Osteocyte (in vitro differentiated cells): Measurements from ENCODE around the gene KCNJ1. TPM values are rescaled to one million over a fixed set of nuclear protein-coding genes. Genes with fewer than 3 reads are reported as not detected.

Experiments
- DNase-seq: peaks from one replicate; pipeline ENCODE4 v3.0.0; 2021; ENCODE audit warnings: mixed read lengths; ENCODE audit not compliant: unreplicated experiment; ENCODE audit errors: extremely low spot score
- H3K27ac Mint-ChIP-seq: one replicate; pipeline ENCODE4 v1.8.0; 2021; ENCODE audit warnings: mild to moderate bottlenecking, mixed read lengths; ENCODE audit not compliant: unreplicated experiment
- H3K27me3 Mint-ChIP-seq: one replicate; pipeline ENCODE4 v1.8.0; 2021; ENCODE audit warnings: mixed read lengths; ENCODE audit not compliant: unreplicated experiment
- H3K36me3 Mint-ChIP-seq: one replicate; pipeline ENCODE4 v1.8.0; 2021; ENCODE audit warnings: mixed read lengths; ENCODE audit not compliant: unreplicated experiment
- H3K4me1 Mint-ChIP-seq: one replicate; pipeline ENCODE4 v1.8.0; 2021; ENCODE audit warnings: mixed read lengths; ENCODE audit not compliant: unreplicated experiment
- H3K4me3 Mint-ChIP-seq: one replicate; pipeline ENCODE4 v1.8.0; 2021; ENCODE audit warnings: mild to moderate bottlenecking, moderate library complexity, mixed read lengths; ENCODE audit not compliant: unreplicated experiment
- H3K9me3 Mint-ChIP-seq: one replicate; pipeline ENCODE4 v1.8.0; 2021; ENCODE audit warnings: mixed read lengths; ENCODE audit not compliant: unreplicated experiment
- CTCF ChIP-seq: fragments of 200-600 bp; sonication (generic); IDR thresholded peaks from 2 replicates; pipeline ENCODE4 v1.5.0; 2021; ENCODE audit warnings: antibody characterized with exemption, mild to moderate bottlenecking, moderate library complexity
- total RNA-seq: library from RNA; stranded (reverse); gene quantifications from 2 replicates; pipeline ENCODE4 v1.2.1, GENCODE V29; 2021

The KCNJ1 gene
- total RNA-seq, 1 donor from 2014 or later, result not detected

GRCh38 chr11:128824191-128825049, 42.7 kb downstream of the KCNJ1 start:
- no peaks in the 10 kb centered on the region for H3K4me1 Mint-ChIP-seq
- H3K9me3 Mint-ChIP-seq, result no peaks in the 10 kb centered on the region
- H3K27me3 Mint-ChIP-seq, result no peaks in the 10 kb centered on the region
- DNase-seq, result no peak
- H3K4me3 Mint-ChIP-seq, result no peak overlapping the region
- H3K36me3 Mint-ChIP-seq, result no peaks in the 10 kb centered on the region
- H3K27ac Mint-ChIP-seq, result no peak overlapping the region
- no peak for TF ChIP-seq CTCF

GRCh38 chr11:128823753-128824152, 43.3 kb downstream of the KCNJ1 start:
- H3K4me3 Mint-ChIP-seq, result no peak overlapping the region
- H3K27me3 Mint-ChIP-seq, result no peaks in the 10 kb centered on the region
- H3K36me3 Mint-ChIP-seq, result no peaks in the 10 kb centered on the region
- no peaks in the 10 kb centered on the region for H3K4me1 Mint-ChIP-seq
- no peak overlapping the region for H3K27ac Mint-ChIP-seq
- no peaks in the 10 kb centered on the region for H3K9me3 Mint-ChIP-seq
- no peak for DNase-seq
- no peak for TF ChIP-seq CTCF

- no peak overlapping the region for H3K27ac Mint-ChIP-seq
- no peak overlapping the region for H3K4me3 Mint-ChIP-seq
- H3K36me3 Mint-ChIP-seq, result no peaks in the 10 kb centered on the region
- no peak for TF ChIP-seq CTCF
- DNase-seq, result no peak
- no peaks in the 10 kb centered on the region for H3K9me3 Mint-ChIP-seq
- H3K4me1 Mint-ChIP-seq, result no peaks in the 10 kb centered on the region
- H3K27me3 Mint-ChIP-seq, result no peaks in the 10 kb centered on the region
Measured at GRCh38 chr11:128822130-128822529, 45.0 kb downstream of the KCNJ1 start.

GRCh38 chr11:128821556-128821955, 45.5 kb downstream of the KCNJ1 start:
- no peaks in the 10 kb centered on the region for H3K27me3 Mint-ChIP-seq
- no peak for TF ChIP-seq CTCF
- DNase-seq, result no peak
- no peak overlapping the region for H3K4me3 Mint-ChIP-seq
- no peaks in the 10 kb centered on the region for H3K4me1 Mint-ChIP-seq
- no peaks in the 10 kb centered on the region for H3K9me3 Mint-ChIP-seq
- H3K36me3 Mint-ChIP-seq, result no peaks in the 10 kb centered on the region
- no peak overlapping the region for H3K27ac Mint-ChIP-seq

GRCh38 chr11:128819198-128819597, 47.9 kb downstream of the KCNJ1 start:
- Mint-ChIP-seq H3K4me3 (no peak overlapping the region), H3K9me3 (no peaks in the 10 kb centered on the region), H3K27me3 (no peaks in the 10 kb centered on the region), H3K27ac (no peak overlapping the region), H3K4me1 (peaks cover 20% of the 10 kb centered on the region), H3K36me3 (no peaks in the 10 kb centered on the region)
- no peak for DNase-seq
- TF ChIP-seq CTCF, result no peak
